Measurements from ENCODE around the gene HOXA13. TPM values are rescaled to one million over a fixed set of nuclear protein-coding genes. Genes with fewer than 3 reads are reported as not detected.

The HOXA13 gene
- polyA plus RNA-seq, 1 donor from 2014 or later, result not detected

GRCh38 chr7:27155816-27156507 is 43.9 kb downstream of the HOXA13 start:
- Histone ChIP-seq H3K4me3 (ENCODE audit: low read length) (peak overlapping the region; percentile 25), H4K20me1 (ENCODE audit: insufficient read depth) (no peaks in the 10 kb centered on the region), H3K9me3 (ENCODE audit: low read length) (peaks cover 37% of the 10 kb centered on the region), H3K36me3 (ENCODE audit: insufficient read depth, low read length) (no peaks in the 10 kb centered on the region), H3F3A (ENCODE audit: insufficient read depth, low read length, poor library complexity, severe bottlenecking) (no peaks in the 10 kb centered on the region), H3K27me3 (ENCODE audit: insufficient read depth, low read depth, low read length) (peaks cover 99% of the 10 kb centered on the region), H3K79me2 (replicated peaks; ENCODE audit: insufficient read depth, low read length) (no peaks in the 10 kb centered on the region), H3K27ac (ENCODE audit: low read length) (no peak overlapping the region), H3K4me2 (ENCODE audit: low read length) (no peak overlapping the region), H3K9ac (ENCODE audit: low read length) (no peak overlapping the region), H3K9me2 (ENCODE audit: insufficient read depth, low read length) (no peaks in the 10 kb centered on the region), H2AFZ (ENCODE audit: low read depth, low read length) (no peak overlapping the region)
- TF ChIP-seq EZH2 (IDR thresholded peaks at IDR 0.05; ENCODE audit: borderline replicate concordance, insufficient read depth, low read length, poor library complexity, severe bottlenecking) (peak; percentile 55), POLR2AphosphoS5 (IDR thresholded peaks at IDR 0.05) (no peak)

- Histone ChIP-seq H3K36me3 (ENCODE audit: insufficient read depth, low read length) (no peaks in the 10 kb centered on the region), H3K9me3 (ENCODE audit: low read length) (peaks cover 36% of the 10 kb centered on the region), H3K4me3 (ENCODE audit: low read length) (no peak overlapping the region), H3K4me2 (ENCODE audit: low read length) (no peak overlapping the region), H3K9me2 (ENCODE audit: insufficient read depth, low read length) (no peaks in the 10 kb centered on the region), H2AFZ (ENCODE audit: low read depth, low read length) (no peak overlapping the region), H3K27ac (ENCODE audit: low read length) (no peak overlapping the region), H4K20me1 (ENCODE audit: insufficient read depth) (no peaks in the 10 kb centered on the region), H3K9ac (ENCODE audit: low read length) (no peak overlapping the region), H3F3A (ENCODE audit: insufficient read depth, low read length, poor library complexity, severe bottlenecking) (no peaks in the 10 kb centered on the region), H3K79me2 (replicated peaks; ENCODE audit: insufficient read depth, low read length) (no peaks in the 10 kb centered on the region), H3K27me3 (ENCODE audit: insufficient read depth, low read depth, low read length) (peaks cover 100% of the 10 kb centered on the region)
- no peak for TF ChIP-seq SMC3 (conservative IDR thresholded peaks at IDR 0.05; ENCODE audit: poor library complexity)
- no peak for TF ChIP-seq TAF1 (IDR thresholded peaks at IDR 0.05; ENCODE audit: low read depth)
- no peak for TF ChIP-seq EP300 (conservative IDR thresholded peaks at IDR 0.05; ENCODE audit: poor library complexity, severe bottlenecking)
- peak; percentile 34 for TF ChIP-seq EZH2 (IDR thresholded peaks at IDR 0.05; ENCODE audit: borderline replicate concordance, insufficient read depth, low read length, poor library complexity, severe bottlenecking)
Measured at GRCh38 chr7:27154901-27155815, 44.7 kb downstream of the HOXA13 start.

GRCh38 chr7:27154369-27154768 is 45.5 kb downstream of the HOXA13 start:
- Histone ChIP-seq H3K4me2 (ENCODE audit: low read length) (no peak overlapping the region), H3K4me3 (ENCODE audit: low read length) (no peak overlapping the region), H3K9me2 (ENCODE audit: insufficient read depth, low read length) (no peaks in the 10 kb centered on the region), H3K36me3 (ENCODE audit: insufficient read depth, low read length) (no peaks in the 10 kb centered on the region), H3F3A (ENCODE audit: insufficient read depth, low read length, poor library complexity, severe bottlenecking) (no peaks in the 10 kb centered on the region), H3K27ac (ENCODE audit: low read length) (no peak overlapping the region), H2AFZ (ENCODE audit: low read depth, low read length) (no peak overlapping the region), H3K9me3 (ENCODE audit: low read length) (peaks cover 33% of the 10 kb centered on the region), H3K79me2 (replicated peaks; ENCODE audit: insufficient read depth, low read length) (no peaks in the 10 kb centered on the region), H3K27me3 (ENCODE audit: insufficient read depth, low read depth, low read length) (peaks cover 100% of the 10 kb centered on the region), H3K9ac (ENCODE audit: low read length) (no peak overlapping the region), H4K20me1 (ENCODE audit: insufficient read depth) (no peaks in the 10 kb centered on the region)
- TF ChIP-seq EZH2 (IDR thresholded peaks at IDR 0.05; ENCODE audit: borderline replicate concordance, insufficient read depth, low read length, poor library complexity, severe bottlenecking) (no peak), CTCF (IDR thresholded peaks at IDR 0.05; ENCODE audit: poor library complexity, severe bottlenecking) (no peak), SMC3 (conservative IDR thresholded peaks at IDR 0.05; ENCODE audit: poor library complexity) (no peak), RAD21 (conservative IDR thresholded peaks at IDR 0.05) (no peak)
- TF ChIP-seq, protein P1, sequence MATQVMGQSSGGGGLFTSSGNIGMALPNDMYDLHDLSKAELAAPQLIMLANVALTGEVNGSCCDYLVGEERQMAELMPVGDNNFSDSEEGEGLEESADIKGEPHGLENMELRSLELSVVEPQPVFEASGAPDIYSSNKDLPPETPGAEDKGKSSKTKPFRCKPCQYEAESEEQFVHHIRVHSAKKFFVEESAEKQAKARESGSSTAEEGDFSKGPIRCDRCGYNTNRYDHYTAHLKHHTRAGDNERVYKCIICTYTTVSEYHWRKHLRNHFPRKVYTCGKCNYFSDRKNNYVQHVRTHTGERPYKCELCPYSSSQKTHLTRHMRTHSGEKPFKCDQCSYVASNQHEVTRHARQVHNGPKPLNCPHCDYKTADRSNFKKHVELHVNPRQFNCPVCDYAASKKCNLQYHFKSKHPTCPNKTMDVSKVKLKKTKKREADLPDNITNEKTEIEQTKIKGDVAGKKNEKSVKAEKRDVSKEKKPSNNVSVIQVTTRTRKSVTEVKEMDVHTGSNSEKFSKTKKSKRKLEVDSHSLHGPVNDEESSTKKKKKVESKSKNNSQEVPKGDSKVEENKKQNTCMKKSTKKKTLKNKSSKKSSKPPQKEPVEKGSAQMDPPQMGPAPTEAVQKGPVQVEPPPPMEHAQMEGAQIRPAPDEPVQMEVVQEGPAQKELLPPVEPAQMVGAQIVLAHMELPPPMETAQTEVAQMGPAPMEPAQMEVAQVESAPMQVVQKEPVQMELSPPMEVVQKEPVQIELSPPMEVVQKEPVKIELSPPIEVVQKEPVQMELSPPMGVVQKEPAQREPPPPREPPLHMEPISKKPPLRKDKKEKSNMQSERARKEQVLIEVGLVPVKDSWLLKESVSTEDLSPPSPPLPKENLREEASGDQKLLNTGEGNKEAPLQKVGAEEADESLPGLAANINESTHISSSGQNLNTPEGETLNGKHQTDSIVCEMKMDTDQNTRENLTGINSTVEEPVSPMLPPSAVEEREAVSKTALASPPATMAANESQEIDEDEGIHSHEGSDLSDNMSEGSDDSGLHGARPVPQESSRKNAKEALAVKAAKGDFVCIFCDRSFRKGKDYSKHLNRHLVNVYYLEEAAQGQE (IDR thresholded peaks at IDR 0.05; ENCODE audit: borderline replicate concordance), result no peak

Data from neural cell (in vitro differentiated cells).